Measurements from ENCODE around the gene SLC41A1. TPM values are rescaled to one million over a fixed set of nuclear protein-coding genes. Genes with fewer than 3 reads are reported as not detected.
A peak's percentile ranks its signal among the peaks of the same experiment; 100 is the strongest.

SLC41A1 gene
- total and polyA plus RNA-seq, 9 of the 15 experiments (the other 6 are each of a cell fraction or from before 2014, with no cell fraction given): 4.1 to 29.3 (median 11.4) TPM

DNA sequence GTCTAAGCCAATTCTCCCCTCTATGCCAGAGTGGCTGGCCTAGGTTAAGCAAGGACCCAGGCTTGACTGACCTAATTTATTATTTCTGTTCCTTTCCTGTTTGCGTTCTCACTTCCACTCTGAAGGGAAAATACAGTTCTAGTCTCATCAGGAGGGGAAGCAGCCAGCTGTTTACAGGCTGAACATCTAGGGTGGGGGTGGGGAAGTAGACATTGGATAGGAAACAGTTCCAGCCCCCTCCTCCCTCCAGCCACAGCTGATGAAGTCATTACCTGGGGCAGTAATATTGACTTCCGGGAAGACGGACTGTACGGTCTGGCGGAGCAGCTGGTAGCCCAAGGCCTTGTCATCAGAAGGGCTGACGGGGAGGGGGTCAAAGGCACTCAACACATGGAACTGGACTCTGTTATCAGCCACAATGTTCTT, 19.3 kb upstream of the SLC41A1 start:
- no peak overlapping the region for H3K4me2 ChIP-seq (ENCODE audit: insufficient read depth, low read length)
- 17% methylated on average over 6 of the region's 6 CpGs for WGBS (ENCODE audit: insufficient coverage, low coverage, missing lambda C conversion rate)
- peak overlapping the region; percentile 20; the same call in 1 of the 2 replicates for H2AFZ ChIP-seq (ENCODE audit: low read depth, low read length)
- BruUV-seq (replicated peaks): no TSS peak
- no peaks in the 10 kb centered on the region for H3K9me1 ChIP-seq (ENCODE audit: control insufficient read depth, insufficient read depth, low read length)
- H3K27me3 ChIP-seq (ENCODE audit: control insufficient read depth in 2 of 2, insufficient read depth in 2 of 2, low read length in 2 of 2): peaks cover 19 to 26% of the 10 kb centered on the region in 2 experiments
- H3K9ac ChIP-seq (ENCODE audit: insufficient read depth in 1 of 2, low read depth in 2 of 2, low read length in 2 of 2): no peak overlapping the region
- H3K4me3 ChIP-seq: no peak overlapping the region
- ChIA-PET POLR2A (interaction anchor here (0.9 to 1.5 kb wide), 2 partner anchors 8 to 213 kb away, joined by 3 to 4 read pairs; no protein-coding TSS in a partner anchor), CTCF (ENCODE audit: low intra/inter-chr PET ratio) (no interaction called here)
- no peaks in the 10 kb centered on the region; a peak in 2 of 5 replicates for H3K4me1 ChIP-seq (replicated peaks in 1 of 2; ENCODE audit: control insufficient read depth in 2 of 2, insufficient read depth in 2 of 2, low read length in 2 of 2)
- no peak overlapping the region for H3K27ac ChIP-seq (ENCODE audit: extremely low read depth, low read depth, low read length)
- H3K9me3 ChIP-seq (replicated peaks; ENCODE audit: control insufficient read depth, insufficient read depth, low read depth, low read length): no peaks in the 10 kb centered on the region
- no peaks in the 10 kb centered on the region for H4K20me1 ChIP-seq (replicated peaks; ENCODE audit: control insufficient read depth, insufficient read depth, low read length)
- ATAC-seq: peak; percentile 84
- no peaks in the 10 kb centered on the region for H3K79me2 ChIP-seq (ENCODE audit: control insufficient read depth, insufficient read depth, low read length)
- DNase-seq (ENCODE audit: extremely low read depth in 1 of 4, low spot score in 3 of 4): peak in 2 of 4 experiments; percentile 32 to 41
- FAIRE-seq: peak; percentile 65
- intact Hi-C loops (cut with micrococcal nuclease): no loop called here
- in situ Hi-C loops (cut with MboI): no loop called here
- H3K36me3 ChIP-seq (ENCODE audit: control insufficient read depth, insufficient read depth, low read length): no peaks in the 10 kb centered on the region
- no peak for TF ChIP-seq ZNF76 (CRISPR knock-in tag; IDR thresholded peaks at IDR 0.05; ENCODE audit: borderline replicate concordance)
- no peak for TF ChIP-seq NR2C2 (CRISPR knock-in tag; IDR thresholded peaks at IDR 0.05)
- TF ChIP-seq NR2C2 (tag; IDR thresholded peaks at IDR 0.05): peak; percentile 58; the same call in 1 of the 2 replicates
- no peak for TF ChIP-seq MAFF (IDR thresholded peaks at IDR 0.05; ENCODE audit: low read length)
- TF ChIP-seq, protein P1, sequence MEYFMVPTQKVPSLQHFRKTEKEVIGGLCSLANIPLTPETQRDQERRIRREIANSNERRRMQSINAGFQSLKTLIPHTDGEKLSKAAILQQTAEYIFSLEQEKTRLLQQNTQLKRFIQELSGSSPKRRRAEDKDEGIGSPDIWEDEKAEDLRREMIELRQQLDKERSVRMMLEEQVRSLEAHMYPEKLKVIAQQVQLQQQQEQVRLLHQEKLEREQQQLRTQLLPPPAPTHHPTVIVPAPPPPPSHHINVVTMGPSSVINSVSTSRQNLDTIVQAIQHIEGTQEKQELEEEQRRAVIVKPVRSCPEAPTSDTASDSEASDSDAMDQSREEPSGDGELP (CRISPR knock-in tag; IDR thresholded peaks at IDR 0.05; ENCODE audit: borderline replicate concordance): peak; percentile 50; the same call in 1 of the 2 replicates
- TF ChIP-seq SMAD4 (CRISPR knock-in tag; conservative IDR thresholded peaks at IDR 0.05): peak; percentile 28; the same call in 1 of the 2 replicates
- TF ChIP-seq, protein P2, sequence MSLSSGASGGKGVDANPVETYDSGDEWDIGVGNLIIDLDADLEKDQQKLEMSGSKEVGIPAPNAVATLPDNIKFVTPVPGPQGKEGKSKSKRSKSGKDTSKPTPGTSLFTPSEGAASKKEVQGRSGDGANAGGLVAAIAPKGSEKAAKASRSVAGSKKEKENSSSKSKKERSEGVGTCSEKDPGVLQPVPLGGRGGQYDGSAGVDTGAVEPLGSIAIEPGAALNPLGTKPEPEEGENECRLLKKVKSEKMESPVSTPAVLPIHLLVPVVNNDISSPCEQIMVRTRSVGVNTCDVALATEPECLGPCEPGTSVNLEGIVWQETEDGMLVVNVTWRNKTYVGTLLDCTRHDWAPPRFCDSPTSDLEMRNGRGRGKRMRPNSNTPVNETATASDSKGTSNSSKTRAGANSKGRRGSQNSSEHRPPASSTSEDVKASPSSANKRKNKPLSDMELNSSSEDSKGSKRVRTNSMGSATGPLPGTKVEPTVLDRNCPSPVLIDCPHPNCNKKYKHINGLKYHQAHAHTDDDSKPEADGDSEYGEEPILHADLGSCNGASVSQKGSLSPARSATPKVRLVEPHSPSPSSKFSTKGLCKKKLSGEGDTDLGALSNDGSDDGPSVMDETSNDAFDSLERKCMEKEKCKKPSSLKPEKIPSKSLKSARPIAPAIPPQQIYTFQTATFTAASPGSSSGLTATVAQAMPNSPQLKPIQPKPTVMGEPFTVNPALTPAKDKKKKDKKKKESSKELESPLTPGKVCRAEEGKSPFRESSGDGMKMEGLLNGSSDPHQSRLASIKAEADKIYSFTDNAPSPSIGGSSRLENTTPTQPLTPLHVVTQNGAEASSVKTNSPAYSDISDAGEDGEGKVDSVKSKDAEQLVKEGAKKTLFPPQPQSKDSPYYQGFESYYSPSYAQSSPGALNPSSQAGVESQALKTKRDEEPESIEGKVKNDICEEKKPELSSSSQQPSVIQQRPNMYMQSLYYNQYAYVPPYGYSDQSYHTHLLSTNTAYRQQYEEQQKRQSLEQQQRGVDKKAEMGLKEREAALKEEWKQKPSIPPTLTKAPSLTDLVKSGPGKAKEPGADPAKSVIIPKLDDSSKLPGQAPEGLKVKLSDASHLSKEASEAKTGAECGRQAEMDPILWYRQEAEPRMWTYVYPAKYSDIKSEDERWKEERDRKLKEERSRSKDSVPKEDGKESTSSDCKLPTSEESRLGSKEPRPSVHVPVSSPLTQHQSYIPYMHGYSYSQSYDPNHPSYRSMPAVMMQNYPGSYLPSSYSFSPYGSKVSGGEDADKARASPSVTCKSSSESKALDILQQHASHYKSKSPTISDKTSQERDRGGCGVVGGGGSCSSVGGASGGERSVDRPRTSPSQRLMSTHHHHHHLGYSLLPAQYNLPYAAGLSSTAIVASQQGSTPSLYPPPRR (CRISPR knock-in tag; IDR thresholded peaks at IDR 0.05; ENCODE audit: borderline replicate concordance): no peak
- peak; percentile 52 for TF ChIP-seq GABPA (tag; conservative IDR thresholded peaks at IDR 0.05; ENCODE audit: low read depth)
- no peak for TF ChIP-seq GATAD2B (IDR thresholded peaks at IDR 0.05; ENCODE audit: borderline replicate concordance)
- TF ChIP-seq, protein P3, sequence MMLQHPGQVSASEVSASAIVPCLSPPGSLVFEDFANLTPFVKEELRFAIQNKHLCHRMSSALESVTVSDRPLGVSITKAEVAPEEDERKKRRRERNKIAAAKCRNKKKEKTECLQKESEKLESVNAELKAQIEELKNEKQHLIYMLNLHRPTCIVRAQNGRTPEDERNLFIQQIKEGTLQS (IDR thresholded peaks at IDR 0.05): peak; percentile 60
- TF ChIP-seq, protein P3 (CRISPR knock-in tag; conservative IDR thresholded peaks at IDR 0.05): no peak
- 0 out of 2 replicates have a peak, but pooled peaks have one; percentile 50 for TF ChIP-seq EHMT2 (IDR thresholded peaks at IDR 0.05)
- TF ChIP-seq NR2C1 (IDR thresholded peaks at IDR 0.05): no peak
- no peak for TF ChIP-seq NR2C1 (tag; IDR thresholded peaks at IDR 0.05)
- TF ChIP-seq FOXK2 (conservative IDR thresholded peaks at IDR 0.05 in 1 of 2, IDR thresholded peaks at IDR 0.05 in 1 of 2; ENCODE audit: low read depth in 2 of 2): 0 out of 4 replicates have a peak, but pooled peaks of 1 of the 2 experiments have one; percentile 22
- TF ChIP-seq ATF7 (IDR thresholded peaks at IDR 0.05): peak; percentile 48; the same call in 1 of the 2 replicates
- no peak for TF ChIP-seq ZNF586 (CRISPR knock-in tag; conservative IDR thresholded peaks at IDR 0.05)

All from K562 (cell line).